Neural cell (in vitro differentiated cells): Measurements from ENCODE around the gene IDUA.

Experiments
- EP300 ChIP-seq: fragments of 450-650 bp; conservative IDR thresholded peaks from 2 replicates; pipeline ENCODE4 v1.6.1; 2014; ENCODE audit warnings: antibody characterized with exemption, mild to moderate bottlenecking, moderate library complexity; ENCODE audit not compliant: poor library complexity, severe bottlenecking
- RAD21 ChIP-seq: fragments of 450-650 bp; conservative IDR thresholded peaks from 2 replicates; pipeline ENCODE4 v1.6.1; 2014; ENCODE audit warnings: antibody characterized with exemption, mild to moderate bottlenecking, moderate library complexity
- TF ChIP-seq, protein P1 (sequence below): fragments of 450-650 bp; IDR thresholded peaks from 2 replicates; pipeline ENCODE4 v1.5.1; 2014; ENCODE audit warnings: antibody characterized with exemption, mild to moderate bottlenecking, moderate library complexity; ENCODE audit not compliant: poor library complexity, severe bottlenecking

DNA sequence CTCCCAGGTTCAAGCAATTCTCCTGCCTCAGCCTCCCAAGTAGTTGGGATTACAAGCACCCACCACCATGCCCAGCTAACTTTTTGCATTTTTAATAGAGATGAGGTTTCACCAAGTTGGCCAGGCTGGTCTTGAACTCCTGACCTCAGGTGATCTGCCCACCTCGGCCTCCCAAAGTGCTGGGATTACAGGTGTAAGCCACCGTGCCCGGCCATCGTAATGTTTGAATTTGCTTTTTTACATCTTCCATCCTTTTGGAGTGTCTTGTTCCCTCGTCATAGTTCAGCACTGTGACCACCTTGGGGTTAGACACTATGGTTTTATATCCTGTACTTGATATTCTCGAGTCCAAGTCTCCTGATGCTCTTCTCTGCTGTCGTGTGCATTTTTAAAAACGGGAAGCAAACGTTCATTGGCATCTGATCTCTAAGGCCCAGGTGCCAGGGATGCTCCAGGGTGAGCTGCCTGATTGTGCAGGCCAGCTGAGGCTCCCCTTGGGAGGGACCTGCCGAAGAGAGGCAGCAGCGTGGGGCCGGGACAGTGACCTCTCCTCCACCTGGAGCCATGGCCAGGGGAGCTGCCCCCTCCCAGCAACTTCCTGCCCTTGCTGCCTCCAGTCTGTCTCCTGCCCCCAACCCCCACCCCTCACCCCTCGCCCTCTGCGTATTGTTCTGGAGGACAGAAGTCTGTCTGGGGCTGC lies 30.2 kb upstream of the IDUA start:
- TF ChIP-seq RAD21, result no peak
- TF ChIP-seq, protein P1, sequence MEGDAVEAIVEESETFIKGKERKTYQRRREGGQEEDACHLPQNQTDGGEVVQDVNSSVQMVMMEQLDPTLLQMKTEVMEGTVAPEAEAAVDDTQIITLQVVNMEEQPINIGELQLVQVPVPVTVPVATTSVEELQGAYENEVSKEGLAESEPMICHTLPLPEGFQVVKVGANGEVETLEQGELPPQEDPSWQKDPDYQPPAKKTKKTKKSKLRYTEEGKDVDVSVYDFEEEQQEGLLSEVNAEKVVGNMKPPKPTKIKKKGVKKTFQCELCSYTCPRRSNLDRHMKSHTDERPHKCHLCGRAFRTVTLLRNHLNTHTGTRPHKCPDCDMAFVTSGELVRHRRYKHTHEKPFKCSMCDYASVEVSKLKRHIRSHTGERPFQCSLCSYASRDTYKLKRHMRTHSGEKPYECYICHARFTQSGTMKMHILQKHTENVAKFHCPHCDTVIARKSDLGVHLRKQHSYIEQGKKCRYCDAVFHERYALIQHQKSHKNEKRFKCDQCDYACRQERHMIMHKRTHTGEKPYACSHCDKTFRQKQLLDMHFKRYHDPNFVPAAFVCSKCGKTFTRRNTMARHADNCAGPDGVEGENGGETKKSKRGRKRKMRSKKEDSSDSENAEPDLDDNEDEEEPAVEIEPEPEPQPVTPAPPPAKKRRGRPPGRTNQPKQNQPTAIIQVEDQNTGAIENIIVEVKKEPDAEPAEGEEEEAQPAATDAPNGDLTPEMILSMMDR, result no peak
- no peak for TF ChIP-seq EP300
